ENCODE results near the gene SIPA1. TPM values are rescaled to one million over a fixed set of nuclear protein-coding genes. Genes with fewer than 3 reads are reported as not detected.

Gene SIPA1
- total and polyA plus RNA-seq, 2 of the 8 experiments (the other 6 are each of a cell fraction or from before 2014, with no cell fraction given): 35.3 to 72.2 TPM

DNA sequence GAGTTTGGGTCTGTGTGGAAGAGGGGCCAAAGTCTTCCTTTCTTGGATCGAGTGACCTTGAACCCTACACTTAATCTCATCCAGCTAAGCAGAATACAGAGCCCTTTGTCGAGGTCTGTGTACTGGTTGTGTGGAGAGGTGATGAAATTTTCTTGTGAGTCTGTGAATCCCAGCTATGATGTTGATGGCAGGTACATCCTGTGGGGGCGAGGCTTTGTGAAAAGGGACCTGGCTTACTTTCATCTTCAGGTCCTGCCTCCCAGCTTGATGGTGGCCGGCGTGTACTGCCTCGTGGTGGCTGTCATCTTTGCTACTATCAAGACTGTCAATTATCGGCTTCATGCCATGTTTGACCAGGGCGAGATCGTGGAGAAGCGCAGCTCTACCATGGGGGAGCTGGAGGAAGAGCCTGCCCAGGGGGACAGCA lies 21.3 kb upstream of the SIPA1 start (continued):
- no peak for TF ChIP-seq EZH2 (IDR thresholded peaks at IDR 0.05; ENCODE audit: low read depth, low read length, severe bottlenecking)

All from H1 (cell line).